GM12864 (cell line): ENCODE data around the gene EPB41L4B.

Experiments used
- DNase-seq: peaks from one replicate; pipeline ENCODE4 v3.0.0-alpha.2; 2011; ENCODE audit warnings: low read depth
- H3K4me3 ChIP-seq: 2 replicates; pipeline ENCODE4 v1.5.1; 2011; ENCODE audit warnings: mild to moderate bottlenecking, low read depth, low read length, control low read depth
- CTCF ChIP-seq: IDR thresholded peaks from 2 replicates; pipeline ENCODE4 v1.5.1; 2011; ENCODE audit warnings: low read depth, mild to moderate bottlenecking, moderate library complexity, low read length, control low read depth, inconsistent platforms; ENCODE audit errors: missing control alignments

Gene EPB41L4B

GRCh38 chr9:109252291-109252690 lies 68.6 kb downstream of the EPB41L4B start:
- no peak for TF ChIP-seq CTCF
- no peak for DNase-seq
- H3K4me3 ChIP-seq: no peak overlapping the region

- no peak overlapping the region for H3K4me3 ChIP-seq
- DNase-seq: no peak
- TF ChIP-seq CTCF: no peak
These were observed 69.1 kb downstream of the EPB41L4B start for GRCh38 chr9:109251776-109252106.

- TF ChIP-seq CTCF: no peak
- no peak for DNase-seq
These were observed 69.6 kb downstream of the EPB41L4B start for GRCh38 chr9:109251080-109251775.

GRCh38 chr9:109250771-109251079 lies 70.1 kb downstream of the EPB41L4B start:
- no peak for DNase-seq
- no peak for TF ChIP-seq CTCF
- H3K4me3 ChIP-seq: no peak overlapping the region

More at GRCh38 chr9:109251080-109251775, 69.6 kb downstream of the EPB41L4B start:
- H3K4me3 ChIP-seq: no peak overlapping the region

- no peak for DNase-seq
These were observed 70.5 kb downstream of the EPB41L4B start for GRCh38 chr9:109250311-109250741.

GRCh38 chr9:109249615-109250014 lies 71.2 kb downstream of the EPB41L4B start:
- DNase-seq: no peak
- no peak for TF ChIP-seq CTCF
- no peak overlapping the region for H3K4me3 ChIP-seq

More at GRCh38 chr9:109250311-109250741, 70.5 kb downstream of the EPB41L4B start:
- no peak overlapping the region for H3K4me3 ChIP-seq
- TF ChIP-seq CTCF: no peak

GRCh38 chr9:109248133-109248581 lies 72.7 kb downstream of the EPB41L4B start:
- no peak for DNase-seq
- no peak for TF ChIP-seq CTCF
- H3K4me3 ChIP-seq: no peak overlapping the region
